Globus pallidus (tissue), 1 donor: ENCODE results near the gene POTEI.
"Not testable (repeated sequence)": the region's sequence is repeated elsewhere in the genome, so short reads cannot be mapped to it uniquely, and the experiment has no call there.

Experiments
- DNase-seq: peaks from one replicate; pipeline ENCODE4 v3.0.0-alpha.2; 2015; ENCODE audit warnings: low spot score

POTEI gene

DNA sequence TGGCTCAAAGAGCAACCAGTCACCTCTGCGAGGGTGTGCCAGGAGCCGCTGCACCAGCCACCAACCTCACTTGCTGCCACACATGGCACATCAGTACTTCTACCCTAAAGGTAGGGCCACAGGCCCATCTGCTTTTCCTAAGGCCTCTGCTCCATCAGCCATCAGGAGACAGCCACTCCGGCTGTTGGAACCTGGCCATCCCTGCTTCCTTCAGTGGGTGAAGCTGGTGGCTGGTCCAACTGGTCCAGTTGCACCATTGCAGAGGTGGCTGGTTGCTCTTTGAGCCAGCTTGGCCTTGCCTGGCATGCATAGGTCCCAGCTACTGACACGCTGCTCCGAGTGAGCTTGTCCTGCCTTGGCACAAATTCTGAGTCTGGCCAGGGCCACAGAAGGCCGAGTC lies 53.7 kb downstream of the POTEI start:
- not testable (repeated sequence) for DNase-seq

DNA sequence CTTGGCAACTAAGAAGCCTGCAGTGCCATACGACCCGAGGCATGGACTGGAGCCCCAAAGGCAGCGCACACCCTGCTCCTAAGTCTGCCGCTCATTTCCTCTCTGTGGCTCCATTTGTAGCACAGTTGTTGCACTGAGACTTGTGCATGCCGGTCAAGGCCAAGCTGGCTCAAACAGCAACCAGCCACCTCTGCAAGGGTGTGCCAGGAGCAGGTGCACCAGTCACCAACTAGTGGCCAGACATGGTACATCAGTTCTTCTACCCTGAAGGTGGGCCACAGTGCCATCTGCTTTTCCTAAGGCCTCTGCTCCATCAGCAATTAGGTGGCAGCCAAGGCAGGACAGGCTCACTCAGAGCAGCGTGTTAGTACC lies 54.4 kb downstream of the POTEI start:
- DNase-seq, result not testable (repeated sequence)

DNA sequence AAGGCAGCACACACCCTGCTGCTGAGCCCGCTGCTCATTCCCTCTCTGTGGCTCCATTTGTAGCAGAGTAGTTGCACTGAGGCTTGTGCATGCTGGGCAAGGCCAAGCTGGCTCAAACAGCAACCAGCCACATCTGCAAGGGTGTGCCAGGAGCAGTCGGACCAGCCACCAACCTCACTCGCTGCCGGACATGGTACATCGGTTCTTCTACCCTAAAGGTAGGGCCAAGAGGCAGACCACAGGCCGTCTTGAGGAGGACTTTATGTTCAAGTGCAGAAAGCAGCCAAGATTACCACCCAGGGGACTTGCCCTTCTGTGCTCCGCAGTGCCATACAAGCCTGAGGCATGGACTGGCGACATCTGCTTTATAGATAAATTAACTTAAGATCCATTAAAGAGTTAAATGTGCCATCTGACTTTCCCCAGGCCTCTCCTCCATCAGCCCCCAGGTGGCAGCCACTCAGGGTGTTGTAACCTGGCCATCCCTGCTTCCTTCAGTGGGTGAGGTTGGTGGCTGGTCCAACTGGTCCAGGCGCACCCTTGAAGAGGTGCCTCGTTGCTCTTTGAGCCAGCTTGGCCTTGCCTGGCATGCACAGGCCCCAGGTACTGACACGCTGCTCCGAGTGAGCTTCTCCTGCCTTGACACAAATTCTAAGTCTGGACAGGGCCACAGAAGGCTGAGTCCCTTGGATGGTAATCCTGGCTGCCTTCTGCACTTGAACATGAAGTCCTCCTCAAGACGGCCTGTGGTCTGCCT lies 55.0 kb downstream of the POTEI start:
- not testable (repeated sequence) for DNase-seq

DNA sequence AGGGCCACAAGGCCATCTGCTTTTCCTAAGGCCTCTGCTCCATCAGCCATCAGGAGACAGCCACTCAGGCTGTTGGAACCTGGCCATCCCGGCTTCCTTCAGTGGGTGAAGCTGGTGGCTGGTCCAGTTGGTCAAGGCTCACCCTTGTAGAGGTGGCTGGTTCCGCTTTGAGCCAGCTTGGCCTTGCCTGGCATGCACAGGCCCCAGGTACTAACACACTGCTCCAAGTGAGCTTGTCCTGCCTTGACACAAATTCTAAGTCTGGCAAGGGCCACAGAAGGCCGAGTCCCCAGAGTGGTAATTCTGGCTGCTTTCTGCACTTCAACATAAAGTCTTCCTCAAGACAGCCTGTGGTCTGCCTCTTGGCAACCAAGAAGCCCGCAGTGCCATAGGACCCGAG lies 56.2 kb downstream of the POTEI start:
- DNase-seq, result not testable (repeated sequence)

DNA sequence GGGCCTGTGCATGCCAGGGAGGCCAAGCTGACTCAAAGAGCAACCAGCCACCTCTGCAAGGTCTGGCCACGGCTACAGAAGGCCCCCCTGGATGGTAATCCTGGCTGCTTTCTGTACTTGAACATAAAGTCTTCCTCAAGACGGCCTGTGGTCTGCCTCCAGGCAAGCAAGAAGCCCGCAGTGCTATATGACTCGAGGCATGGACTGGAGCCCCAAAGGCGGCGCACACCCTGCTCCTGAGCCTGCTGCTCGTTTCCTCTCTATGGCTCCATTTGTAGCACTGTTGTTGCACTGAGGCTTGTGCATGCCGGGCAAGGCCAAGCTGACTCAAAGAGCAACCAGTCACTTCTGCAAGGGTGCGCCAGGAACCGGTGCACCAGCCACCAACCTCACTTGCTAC lies 57.3 kb downstream of the POTEI start:
- DNase-seq, result not testable (repeated sequence)

DNA sequence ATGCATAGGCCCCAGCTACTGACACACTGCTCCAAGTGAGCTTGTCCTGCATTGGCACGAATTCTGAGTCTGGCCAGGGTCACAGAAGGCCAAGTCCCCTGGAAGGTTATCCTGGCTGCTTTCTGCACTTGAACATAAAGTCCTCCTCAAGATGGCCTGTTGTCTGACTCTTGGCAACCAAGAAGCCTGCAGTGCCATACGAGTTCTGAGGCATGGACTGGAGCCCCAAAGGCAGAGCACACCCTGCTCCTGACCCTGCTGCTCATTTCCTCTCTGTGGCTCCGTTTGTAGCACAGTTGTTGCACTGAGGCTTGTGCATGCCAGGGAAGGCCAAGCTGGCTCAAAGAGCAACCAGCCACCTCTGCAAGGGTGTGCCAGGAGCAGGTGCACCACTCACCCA lies 57.9 kb downstream of the POTEI start:
- not testable (repeated sequence) for DNase-seq

DNA sequence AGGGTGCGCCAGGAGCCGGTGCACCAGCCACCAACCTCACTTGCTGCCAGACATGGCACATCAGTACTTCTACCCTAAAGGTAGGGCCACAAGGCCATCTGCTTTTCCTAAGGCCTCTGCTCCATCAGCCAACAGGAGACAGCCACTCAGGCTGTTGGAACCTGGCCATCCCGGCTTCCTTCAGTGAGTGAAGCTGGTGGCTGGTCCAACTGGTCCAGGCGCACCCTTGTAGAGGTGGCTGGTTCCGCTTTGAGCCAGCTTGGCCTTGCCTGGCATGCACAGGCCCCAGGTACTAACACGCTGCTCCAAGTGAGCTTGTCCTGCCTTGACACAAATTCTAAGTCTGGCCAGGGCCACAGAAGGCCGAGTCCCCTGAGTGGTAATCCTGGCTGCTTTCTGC lies 58.8 kb downstream of the POTEI start:
- DNase-seq, result not testable (repeated sequence)

DNA sequence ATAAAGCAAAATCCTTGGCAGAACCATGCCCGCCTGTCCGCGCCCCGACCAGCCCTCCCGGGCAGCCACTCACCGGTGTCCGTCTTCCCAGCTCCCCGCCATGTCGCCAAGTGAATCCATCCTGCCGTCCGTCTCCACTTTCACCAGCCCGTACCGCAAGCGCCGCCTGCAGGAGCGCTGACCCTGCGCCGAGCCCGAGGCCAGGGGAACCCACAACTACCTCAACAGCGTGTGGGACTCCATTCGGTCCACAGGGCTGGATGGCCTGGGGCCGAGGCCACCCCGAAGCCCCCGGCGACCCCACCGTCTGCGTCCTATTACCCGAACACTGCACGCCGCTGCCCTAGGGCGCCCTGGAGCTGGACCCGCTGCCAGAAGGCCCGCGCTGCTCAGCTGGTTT lies 81.5 kb downstream of the POTEI start:
- peak; percentile 36 for DNase-seq

DNA sequence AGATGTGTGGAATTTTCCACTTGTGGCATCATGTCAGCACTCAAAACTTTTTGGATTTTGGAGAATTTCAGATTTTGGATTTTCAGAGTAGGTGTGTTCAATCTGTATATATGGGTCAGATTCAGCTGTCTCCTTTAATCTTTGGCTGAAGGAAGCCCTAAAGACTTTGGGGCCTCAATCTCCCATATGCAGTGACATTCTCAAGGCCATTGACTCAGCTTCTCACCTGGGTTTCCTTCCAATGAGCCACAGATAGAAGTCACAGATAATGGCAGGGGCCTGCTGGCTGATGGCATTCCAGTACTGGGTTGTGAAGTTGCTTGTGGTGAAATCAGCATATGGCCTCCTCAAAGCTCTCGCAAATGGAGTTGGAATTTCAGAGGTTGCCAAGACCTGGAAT lies 90.3 kb downstream of the POTEI start:
- not testable (repeated sequence) for DNase-seq

DNA sequence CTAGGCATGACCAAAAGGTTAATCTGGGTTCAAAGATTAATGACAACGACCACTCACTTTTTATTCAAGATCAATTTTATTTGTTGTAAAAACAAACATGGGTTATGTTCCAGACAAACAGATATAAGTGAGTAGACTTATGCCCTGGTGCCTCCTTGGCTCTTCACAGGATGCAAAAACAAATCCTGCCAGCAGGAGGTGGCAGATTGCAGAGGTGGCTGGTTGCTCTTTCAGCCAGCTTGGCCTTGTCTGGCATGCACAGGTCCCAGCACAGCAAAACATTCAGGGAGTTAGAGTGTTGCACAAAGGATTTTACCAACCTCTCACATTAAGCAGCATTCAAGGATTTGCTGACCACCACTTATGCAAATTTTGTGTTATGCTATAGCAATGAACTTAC lies 92.4 kb downstream of the POTEI start:
- not testable (repeated sequence) for DNase-seq
